OCI-LY3 (cell line): ENCODE results near the gene BABAM1.

Experiments
- EZH2phosphoT487 ChIP-seq: fragments of 200-600 bp; shearing (Covaris generic); IDR thresholded peaks from 2 replicates; pipeline ENCODE4 v1.6.1; 2018; ENCODE audit warnings: antibody characterized with exemption, mixed run types, low read depth
- TF ChIP-seq, protein P1 (sequence below): fragments of 200-600, 300-600 bp; sonication (generic); IDR thresholded peaks from 2 replicates; pipeline ENCODE4 v1.5.1; 2014; ENCODE audit warnings: antibody characterized with exemption, low read length, low read depth

- TF ChIP-seq, protein P1, sequence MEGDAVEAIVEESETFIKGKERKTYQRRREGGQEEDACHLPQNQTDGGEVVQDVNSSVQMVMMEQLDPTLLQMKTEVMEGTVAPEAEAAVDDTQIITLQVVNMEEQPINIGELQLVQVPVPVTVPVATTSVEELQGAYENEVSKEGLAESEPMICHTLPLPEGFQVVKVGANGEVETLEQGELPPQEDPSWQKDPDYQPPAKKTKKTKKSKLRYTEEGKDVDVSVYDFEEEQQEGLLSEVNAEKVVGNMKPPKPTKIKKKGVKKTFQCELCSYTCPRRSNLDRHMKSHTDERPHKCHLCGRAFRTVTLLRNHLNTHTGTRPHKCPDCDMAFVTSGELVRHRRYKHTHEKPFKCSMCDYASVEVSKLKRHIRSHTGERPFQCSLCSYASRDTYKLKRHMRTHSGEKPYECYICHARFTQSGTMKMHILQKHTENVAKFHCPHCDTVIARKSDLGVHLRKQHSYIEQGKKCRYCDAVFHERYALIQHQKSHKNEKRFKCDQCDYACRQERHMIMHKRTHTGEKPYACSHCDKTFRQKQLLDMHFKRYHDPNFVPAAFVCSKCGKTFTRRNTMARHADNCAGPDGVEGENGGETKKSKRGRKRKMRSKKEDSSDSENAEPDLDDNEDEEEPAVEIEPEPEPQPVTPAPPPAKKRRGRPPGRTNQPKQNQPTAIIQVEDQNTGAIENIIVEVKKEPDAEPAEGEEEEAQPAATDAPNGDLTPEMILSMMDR: no peak
- no peak for TF ChIP-seq EZH2phosphoT487
These were observed 56.2 kb downstream of the BABAM1 start for GRCh38 chr19:17323300-17323963.
